ENCODE measurements around the gene HBD. TPM values are rescaled to one million over a fixed set of nuclear protein-coding genes. Genes with fewer than 3 reads are reported as not detected.

Gene HBD
- total RNA-seq, 1 donor from 2014 or later: 2.1 TPM

- no peak for DNase-seq (ENCODE audit: low spot score)
- ATAC-seq: no peak
Observed at GRCh38 chr11:5196731-5197130, 37.6 kb downstream of the HBD start.

- ATAC-seq (no peak), DNase-seq (ENCODE audit: low spot score) (no peak)
Observed at GRCh38 chr11:5196067-5196466, 38.2 kb downstream of the HBD start.

- no peak for DNase-seq (ENCODE audit: low spot score)
- ATAC-seq: no peak
Observed at GRCh38 chr11:5192738-5193137, 41.5 kb downstream of the HBD start.

- no peak for ATAC-seq
- DNase-seq (ENCODE audit: low spot score): no peak
Observed at GRCh38 chr11:5188201-5188600, 46.1 kb downstream of the HBD start.

Other genes with a start within 250 kb of the HBD start
- gene OR51L1, start 239.6 kb downstream of the HBD start, total RNA-seq: not detected
- gene OR52J3, start 188.0 kb downstream of the HBD start, total RNA-seq: not detected
- gene OR52E2, start 174.9 kb downstream of the HBD start, total RNA-seq: not detected
- gene OR52E1, start 164.9 kb downstream of the HBD start, total RNA-seq: not detected
- gene OR52A5, start 96.1 kb downstream of the HBD start, total RNA-seq: not detected
- gene OR52A1, start 79.7 kb downstream of the HBD start, total RNA-seq: not detected
- not detected for gene OR51V1, start 33.8 kb downstream of the HBD start, total RNA-seq
- 143 TPM for gene HBB, start 7.4 kb downstream of the HBD start, total RNA-seq
- gene HBG1, start 15.4 kb upstream of the HBD start, total RNA-seq: 2.5 TPM
- 7.6 TPM for gene HBG2, start 20.3 kb upstream of the HBD start, total RNA-seq
- 1.9 TPM for gene HBE1, start 35.5 kb upstream of the HBD start, total RNA-seq
- not detected for gene OR51B4, start 67.5 kb upstream of the HBD start, total RNA-seq
- gene OR51B2, start 89.8 kb upstream of the HBD start, total RNA-seq: not detected
- 0.15 TPM for gene OR51B5, start 109.0 kb upstream of the HBD start, total RNA-seq
- not detected for gene OR51B6, start 117.0 kb upstream of the HBD start, total RNA-seq
- not detected for gene OR51M1, start 149.3 kb upstream of the HBD start, total RNA-seq
- gene OR51Q1, start 187.6 kb upstream of the HBD start, total RNA-seq: not detected
- gene OR51I1, start 207.0 kb upstream of the HBD start, total RNA-seq: not detected
- not detected for gene OR51I2, start 214.8 kb upstream of the HBD start, total RNA-seq